Small intestine (tissue), 7 donors: ENCODE results near the gene VWF. TPM values are rescaled to one million over a fixed set of nuclear protein-coding genes. Genes with fewer than 3 reads are reported as not detected.

Source experiments
- DNase-seq, 2 donors: peaks; one replicate each; pipeline versions ENCODE4 v3.0.0 to v3.0.0-alpha.2; 2013
- FAIRE-seq: peaks from 2 replicates; lab custom pipeline; 2012; peaks lifted over from hg19 to GRCh38; lab: Jason Lieb, UNC
- H3K27ac ChIP-seq, 3 donors: one replicate each; pipeline ENCODE4 v1.5.1; 2013; ENCODE audit warnings: low read length in 2 of 3, mild to moderate bottlenecking in 2 of 3, control low read depth in 1 of 3, inconsistent platforms in 1 of 3, low read depth in 1 of 3, moderate library complexity in 1 of 3
- H3K27me3 ChIP-seq, 3 donors: one replicate each; pipeline ENCODE4 v1.6.1; 2013; ENCODE audit warnings: low read length in 3 of 3, inconsistent platforms in 1 of 3; ENCODE audit not compliant: control insufficient read depth in 3 of 3, insufficient read depth in 3 of 3
- H3K36me3 ChIP-seq, 3 donors: one replicate each; pipeline ENCODE4 v1.6.1; 2013; ENCODE audit warnings: low read length in 3 of 3, inconsistent platforms in 1 of 3, low read depth in 1 of 3, mild to moderate bottlenecking in 1 of 3, moderate library complexity in 1 of 3; ENCODE audit not compliant: control insufficient read depth in 3 of 3, insufficient read depth in 2 of 3
- H3K4me1 ChIP-seq, 3 donors: one replicate each; pipeline ENCODE4 v1.6.1; 2013; ENCODE audit warnings: low read length in 2 of 3, inconsistent platforms in 1 of 3, low read depth in 1 of 3, mild to moderate bottlenecking in 1 of 3, moderate library complexity in 1 of 3; ENCODE audit not compliant: control insufficient read depth in 3 of 3, insufficient read depth in 2 of 3
- H3K4me3 ChIP-seq, 3 donors: one replicate each; pipeline ENCODE4 v1.5.1; 2013; ENCODE audit warnings: low read length in 3 of 3, control low read depth in 1 of 3, inconsistent platforms in 1 of 3, low read depth in 1 of 3, mild to moderate bottlenecking in 1 of 3, moderate library complexity in 1 of 3
- H3K9me3 ChIP-seq, 2 donors: one replicate each; pipeline ENCODE4 v1.6.1; 2013; ENCODE audit warnings: low read depth in 1 of 2, low read length in 1 of 2; ENCODE audit not compliant: control insufficient read depth in 2 of 2, insufficient read depth in 1 of 2
- WGBS, 3 donors: extraction: QIAGEN DNeasy Blood & Tissue Kit; methylation state at CpG; one replicate each; pipeline ENCODE4 v1.1.7; 2013; 5-methylcytosine and 5-hydroxymethylcytosine counted together
- polyA plus RNA-seq, 4 donors: library from polyadenylated mRNA; stranded (reverse) in 3 of 4; unstranded in 1 of 4; fragments of 200-250 nt in 3 of 4; fragments of 120-200 nt in 1 of 4; gene quantifications; one replicate each; pipeline versions ENCODE4 v1.2.1 to v1.2.3, GENCODE V29; 2013
- donor health status: healthy with polysubstance abuse.
- donor health status: control.
- donor health status: control.
- donor health status: Bipolar disorder and iron deficiency.
- donor health status: healthy.

The VWF gene
- polyA plus RNA-seq, 4 donors, result 2.2 to 82.9 (median 6.1) TPM

DNA sequence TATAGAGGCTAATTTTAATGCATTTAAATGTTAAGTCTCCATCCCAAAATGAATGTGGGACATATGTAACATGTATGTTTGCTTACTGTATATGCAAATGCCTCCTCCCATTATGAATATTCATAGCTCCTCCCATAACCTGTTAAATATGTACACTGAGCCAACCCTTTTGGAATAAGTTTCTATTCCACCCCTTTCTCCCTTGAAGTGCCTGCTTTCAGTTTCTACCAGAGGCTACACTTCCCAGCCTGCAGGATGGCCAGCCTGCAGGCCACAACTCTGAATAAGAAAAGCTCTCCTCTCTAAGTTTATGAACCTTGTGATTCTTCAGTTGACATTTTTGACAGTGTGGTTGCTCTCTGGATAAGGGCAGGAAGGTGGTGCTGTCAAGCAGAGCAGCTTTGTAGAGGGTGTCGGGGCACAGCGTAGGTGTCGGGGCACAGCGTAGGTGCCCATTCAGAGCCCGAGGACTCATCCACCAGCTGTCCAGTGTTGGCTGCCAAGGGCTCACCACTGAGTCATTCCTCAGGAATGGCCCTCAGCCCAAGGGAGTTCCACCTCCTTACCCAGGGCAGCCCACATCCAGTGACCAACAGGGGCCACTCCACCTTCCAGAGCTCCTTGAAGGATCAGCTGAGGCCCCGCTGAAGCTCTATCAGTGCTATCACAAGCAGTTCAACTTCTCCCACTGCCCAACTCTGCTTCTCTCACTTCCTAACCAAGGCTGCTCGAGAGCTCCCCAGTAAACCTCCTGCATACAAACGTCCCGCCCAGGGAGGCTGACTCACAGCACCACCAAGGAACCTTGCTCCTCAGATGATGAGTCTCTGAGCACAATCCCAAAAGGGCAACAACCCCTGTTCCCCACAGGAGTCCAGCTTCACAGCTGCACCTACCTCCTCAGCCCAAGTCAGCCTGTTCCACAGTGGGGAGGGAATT lies 31.4 kb downstream of the VWF start:
- Histone ChIP-seq H3K4me1 (peaks cover 0 to 38% (median 4%) of the 10 kb centered on the region in 3 donors), H3K27ac (peak overlapping the region in 1 of 3 donors; percentile 74), H3K4me3 (no peak overlapping the region), H3K9me3 (peaks cover 0 to 5% of the 10 kb centered on the region in 2 donors), H3K36me3 (no peaks in the 10 kb centered on the region), H3K27me3 (no peaks in the 10 kb centered on the region)
- FAIRE-seq, result no peak
- peak in 1 of 2 donors; percentile 77 for DNase-seq
- WGBS, 3 donors, result 34 to 67% (median 49%) methylated on average over 9 of the region's 9 CpGs

- H3K4me3 ChIP-seq, result no peak overlapping the region
- H3K4me1 ChIP-seq, result peaks cover 0 to 43% (median 4%) of the 10 kb centered on the region in 3 donors
- H3K9me3 ChIP-seq, result peaks cover 0 to 5% of the 10 kb centered on the region in 2 donors
- FAIRE-seq (no peak), DNase-seq (no peak)
- H3K27ac ChIP-seq, result peak overlapping the region in 1 of 3 donors; percentile 37
- 89 to 92% (median 92%) methylated on average over 14 of the region's 14 CpGs for WGBS, 3 donors
- H3K27me3 ChIP-seq, result no peaks in the 10 kb centered on the region
- no peaks in the 10 kb centered on the region for H3K36me3 ChIP-seq
Observed at GRCh38 chr12:6091786-6092566, 32.5 kb downstream of the VWF start.

DNA sequence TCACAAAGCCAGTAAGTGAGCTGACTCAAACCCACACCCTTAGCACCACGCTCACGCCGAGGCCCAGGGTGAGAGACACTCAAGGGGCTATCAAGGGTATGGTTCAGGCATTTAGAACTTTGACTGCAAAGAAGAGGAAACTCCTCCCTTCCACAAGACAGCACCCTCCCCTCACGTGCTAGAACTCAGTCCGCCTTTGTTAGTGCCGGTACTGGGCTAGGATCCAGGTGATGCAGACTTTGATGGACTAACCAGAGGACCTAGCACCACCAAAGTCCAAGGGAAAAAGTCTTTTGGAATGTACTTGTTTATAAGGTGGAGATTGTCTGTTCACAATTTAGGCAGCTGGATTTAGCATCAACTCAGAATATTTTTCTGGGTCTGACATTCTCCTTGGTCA lies 33.7 kb downstream of the VWF start:
- Histone ChIP-seq H3K9me3 (peaks cover 0 to 5% of the 10 kb centered on the region in 2 donors), H3K4me3 (no peak overlapping the region), H3K27me3 (no peaks in the 10 kb centered on the region), H3K27ac (peak overlapping the region in 1 of 3 donors; percentile 20), H3K4me1 (peaks cover 0 to 52% (median 4%) of the 10 kb centered on the region in 3 donors), H3K36me3 (no peaks in the 10 kb centered on the region)
- no peak for FAIRE-seq
- WGBS, 3 donors, result 10 to 43% (median 30%) methylated on average over 6 of the region's 6 CpGs
- DNase-seq, result peak; percentile 60 to 65

DNA sequence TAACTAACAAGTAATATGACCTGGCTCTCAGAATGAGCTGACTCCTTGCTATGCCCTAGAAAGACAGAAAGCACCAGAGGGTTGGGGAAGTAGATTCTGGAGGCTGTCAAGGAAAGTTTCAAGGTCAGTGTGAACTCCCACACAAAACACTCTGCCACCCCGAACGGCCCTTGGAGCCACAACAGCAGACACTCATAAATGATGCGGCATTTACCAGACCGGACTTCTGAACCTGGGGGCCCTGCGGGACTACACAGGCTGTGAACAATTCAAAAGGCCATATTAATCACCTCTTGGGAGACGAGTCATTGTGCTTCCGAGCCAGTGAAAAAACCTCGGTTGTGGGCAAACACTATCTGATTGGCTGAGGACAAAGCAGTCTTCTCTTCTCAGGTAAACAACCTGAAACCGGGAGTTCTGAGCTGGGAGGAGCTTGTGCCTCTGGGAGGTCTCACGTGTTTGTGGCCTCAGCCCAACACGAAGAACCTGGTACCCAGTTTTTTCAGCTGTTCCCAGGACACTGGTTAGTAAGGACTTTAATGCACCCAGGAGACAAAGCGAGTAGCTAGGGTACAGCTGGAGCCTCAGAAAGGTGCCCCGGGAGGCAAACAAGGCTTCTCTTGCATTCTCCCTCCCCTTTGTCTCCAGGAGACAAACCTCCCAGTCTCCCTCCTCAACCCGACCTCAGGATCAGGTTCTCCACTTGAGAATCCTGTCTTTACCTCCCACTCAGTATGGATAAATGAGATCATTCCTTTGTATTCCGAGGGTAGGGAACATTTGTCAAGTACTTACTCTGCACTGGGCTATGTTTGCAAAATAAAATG lies 35.3 kb downstream of the VWF start:
- peak; percentile 72 to 93 for DNase-seq
- H3K27me3 ChIP-seq, result no peaks in the 10 kb centered on the region
- no peak overlapping the region for H3K4me3 ChIP-seq
- FAIRE-seq, result no peak
- no peaks in the 10 kb centered on the region for H3K36me3 ChIP-seq
- WGBS, 3 donors, result 14 to 41% (median 24%) methylated on average over 15 of the region's 15 CpGs
- H3K27ac ChIP-seq, result peak overlapping the region in 2 of 3 donors; percentile 21 to 99
- peaks cover 0 to 5% of the 10 kb centered on the region in 2 donors for H3K9me3 ChIP-seq
- H3K4me1 ChIP-seq, result peaks cover 4 to 66% (median 4%) of the 10 kb centered on the region in 3 donors

- WGBS, 3 donors, result 81 to 93% (median 85%) methylated on average over 2 of the region's 2 CpGs
- no peaks in the 10 kb centered on the region for H3K36me3 ChIP-seq
- no peak for FAIRE-seq
- no peak for DNase-seq
- no peak overlapping the region for H3K4me3 ChIP-seq
- no peaks in the 10 kb centered on the region for H3K27me3 ChIP-seq
- H3K9me3 ChIP-seq, result no peaks in the 10 kb centered on the region
- H3K4me1 ChIP-seq, result peaks cover 2 to 54% (median 4%) of the 10 kb centered on the region in 3 donors
- H3K27ac ChIP-seq, result no peak overlapping the region
Observed at GRCh38 chr12:6086316-6086715, 38.2 kb downstream of the VWF start.

DNA sequence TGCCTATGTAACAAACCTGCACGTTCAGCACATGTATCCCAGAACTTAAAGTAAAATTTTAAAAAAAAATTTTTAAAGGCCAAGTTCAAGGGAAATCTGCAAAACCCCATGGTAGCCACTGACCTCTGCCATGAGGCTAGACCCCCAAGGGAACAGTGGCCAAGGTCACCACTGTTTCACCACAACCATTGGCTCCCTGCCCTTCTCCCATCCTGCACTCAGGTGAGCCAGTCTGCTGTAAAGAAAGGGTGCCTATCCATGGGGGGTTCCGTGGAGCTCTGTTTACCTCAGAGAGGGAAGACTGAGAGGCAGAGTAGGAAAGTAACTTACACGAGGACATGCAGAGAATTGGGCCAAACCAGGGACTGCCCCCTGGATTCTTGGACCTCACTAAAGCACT lies 38.6 kb downstream of the VWF start:
- peaks cover 2 to 52% (median 4%) of the 10 kb centered on the region in 3 donors for H3K4me1 ChIP-seq
- DNase-seq (no peak), FAIRE-seq (no peak)
- H3K9me3 ChIP-seq, result no peaks in the 10 kb centered on the region
- H3K4me3 ChIP-seq, result no peak overlapping the region
- no peak overlapping the region for H3K27ac ChIP-seq
- no peaks in the 10 kb centered on the region for H3K27me3 ChIP-seq
- no peaks in the 10 kb centered on the region for H3K36me3 ChIP-seq
- whole genome bisulfite sequencing, 3 donors, result 81 to 86% (median 85%) methylated on average over 3 of the region's 3 CpGs

GRCh38 chr12:6084969-6085450 lies 39.5 kb downstream of the VWF start:
- Histone ChIP-seq H3K4me3 (no peak overlapping the region), H3K27ac (peak overlapping the region in 1 of 3 donors; percentile 84), H3K36me3 (no peaks in the 10 kb centered on the region), H3K4me1 (peaks cover 2 to 43% (median 4%) of the 10 kb centered on the region in 3 donors), H3K9me3 (no peaks in the 10 kb centered on the region), H3K27me3 (no peaks in the 10 kb centered on the region)
- FAIRE-seq, result no peak
- DNase-seq, result no peak
- WGBS, 3 donors, result 96 to 98% (median 97%) methylated on average over 6 of the region's 6 CpGs
